IgD-negative memory B cell (primary cell): ENCODE measurements around the gene MEGF6. TPM values are rescaled to one million over a fixed set of nuclear protein-coding genes. Genes with fewer than 3 reads are reported as not detected.
A peak's percentile ranks its signal among the peaks of the same experiment; 100 is the strongest.

Source experiments
- H3K27ac Mint-ChIP-seq, 3 donors: one replicate each; pipeline ENCODE4 v1.8.0; 2020 to 2022; ENCODE audit warnings: mild to moderate bottlenecking in 3 of 3, mixed read lengths in 3 of 3, moderate library complexity in 1 of 3
- H3K27me3 Mint-ChIP-seq: one replicate; pipeline ENCODE4 v1.8.0; 2021; ENCODE audit warnings: mixed read lengths
- H3K36me3 Mint-ChIP-seq: one replicate; pipeline ENCODE4 v1.8.0; 2020; ENCODE audit warnings: mild to moderate bottlenecking, mixed read lengths
- H3K4me1 Mint-ChIP-seq, 3 donors: one replicate each; pipeline ENCODE4 v1.8.0; 2020 to 2022; ENCODE audit warnings: mixed read lengths in 3 of 3, mild to moderate bottlenecking in 1 of 3
- H3K4me3 Mint-ChIP-seq, 4 donors: one replicate each; pipeline ENCODE4 v1.8.0; 2020 to 2022; ENCODE audit warnings: mild to moderate bottlenecking in 4 of 4, mixed read lengths in 4 of 4, moderate library complexity in 3 of 4
- H3K9me3 Mint-ChIP-seq, 3 donors: one replicate each; pipeline ENCODE4 v1.8.0; 2020 to 2021; ENCODE audit warnings: mixed read lengths in 3 of 3, mild to moderate bottlenecking in 1 of 3
- polyA plus RNA-seq: library from polyadenylated mRNA; unstranded; fragments of 300-500 nt; fragmentation: Illumina TruSeq; gene quantifications from one replicate; pipeline ENCODE4 v1.2.3, GENCODE V29; 2021

The MEGF6 gene
- polyA plus RNA-seq, 1 donor from 2014 or later, result 2.3 TPM

DNA sequence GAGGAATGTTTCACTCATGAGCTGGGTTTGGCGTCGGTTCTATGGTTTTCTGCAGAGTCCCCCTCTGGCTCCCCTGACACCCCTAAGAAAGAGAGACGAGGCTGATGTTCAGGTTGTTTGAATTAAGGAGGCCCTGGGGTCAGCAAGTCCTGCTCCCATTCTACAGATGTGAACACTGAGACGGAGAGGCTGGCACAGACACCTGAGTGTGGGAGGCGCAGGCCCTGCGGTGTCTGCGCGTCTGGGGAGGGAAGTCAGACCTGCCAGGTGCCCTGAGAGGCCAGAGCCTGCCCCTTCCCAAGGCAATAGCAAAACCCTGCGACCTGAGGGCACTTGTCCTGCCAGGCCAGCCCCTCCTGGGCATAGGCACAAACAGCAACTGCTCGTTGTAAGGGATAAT lies 47.7 kb downstream of the MEGF6 start:
- Mint-ChIP-seq H3K4me3 (peak overlapping the region in 1 of 4 donors; percentile 12), H3K27ac (no peak overlapping the region), H3K27me3 (peaks cover 2% of the 10 kb centered on the region), H3K36me3 (no peaks in the 10 kb centered on the region), H3K9me3 (no peaks in the 10 kb centered on the region), H3K4me1 (no peaks in the 10 kb centered on the region)

DNA sequence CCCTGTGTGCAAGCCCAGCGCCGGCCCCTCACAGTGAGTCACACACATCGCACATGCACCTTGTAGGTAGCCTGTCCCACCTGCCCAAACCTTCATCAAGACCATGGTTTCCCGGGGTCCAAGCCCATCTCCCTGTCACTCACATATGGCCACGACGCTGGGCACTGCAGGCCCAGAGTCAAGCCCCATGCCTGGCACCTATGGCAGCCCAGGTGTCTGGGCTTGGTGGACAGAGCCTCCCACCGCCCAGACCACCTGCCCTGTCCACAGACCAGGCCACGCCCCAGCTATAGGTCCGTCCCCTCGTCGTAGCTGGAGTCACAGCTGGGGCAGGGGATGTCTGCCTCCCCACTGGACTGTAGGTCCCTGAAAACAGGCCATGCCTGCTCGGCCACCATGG lies 48.2 kb downstream of the MEGF6 start:
- H3K27ac Mint-ChIP-seq, result no peak overlapping the region
- peaks cover 0 to 5% (median 0%) of the 10 kb centered on the region in 3 donors for H3K9me3 Mint-ChIP-seq
- peaks cover 1% of the 10 kb centered on the region for H3K36me3 Mint-ChIP-seq
- no peaks in the 10 kb centered on the region for H3K4me1 Mint-ChIP-seq
- H3K4me3 Mint-ChIP-seq, result no peak overlapping the region
- H3K27me3 Mint-ChIP-seq, result peaks cover 2% of the 10 kb centered on the region

DNA sequence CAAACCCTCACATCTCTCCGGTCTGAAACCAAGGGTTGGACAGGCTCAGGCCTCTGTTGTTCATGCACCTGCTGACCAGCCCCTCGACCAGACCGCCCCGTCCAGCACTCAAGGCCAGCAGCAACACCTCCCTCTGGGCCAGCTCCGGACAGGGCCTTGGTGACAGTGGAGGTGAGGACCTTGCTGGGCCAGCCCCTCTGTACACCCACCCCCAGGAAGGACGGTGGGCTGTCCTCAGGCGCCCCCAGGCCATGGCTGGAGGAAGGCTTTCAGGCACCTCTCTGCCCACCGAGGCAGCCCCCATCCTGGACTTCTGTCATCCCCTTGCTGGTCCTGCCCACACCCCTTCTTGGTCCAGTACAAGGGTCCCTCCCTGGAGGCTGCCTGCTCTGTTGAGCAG lies 48.6 kb downstream of the MEGF6 start:
- peaks cover 0 to 7% (median 0%) of the 10 kb centered on the region in 3 donors for H3K9me3 Mint-ChIP-seq
- H3K4me3 Mint-ChIP-seq, result no peak overlapping the region
- peaks cover 2% of the 10 kb centered on the region for H3K27me3 Mint-ChIP-seq
- H3K36me3 Mint-ChIP-seq, result peaks cover 2% of the 10 kb centered on the region
- H3K4me1 Mint-ChIP-seq, result no peaks in the 10 kb centered on the region
- H3K27ac Mint-ChIP-seq, result no peak overlapping the region

DNA sequence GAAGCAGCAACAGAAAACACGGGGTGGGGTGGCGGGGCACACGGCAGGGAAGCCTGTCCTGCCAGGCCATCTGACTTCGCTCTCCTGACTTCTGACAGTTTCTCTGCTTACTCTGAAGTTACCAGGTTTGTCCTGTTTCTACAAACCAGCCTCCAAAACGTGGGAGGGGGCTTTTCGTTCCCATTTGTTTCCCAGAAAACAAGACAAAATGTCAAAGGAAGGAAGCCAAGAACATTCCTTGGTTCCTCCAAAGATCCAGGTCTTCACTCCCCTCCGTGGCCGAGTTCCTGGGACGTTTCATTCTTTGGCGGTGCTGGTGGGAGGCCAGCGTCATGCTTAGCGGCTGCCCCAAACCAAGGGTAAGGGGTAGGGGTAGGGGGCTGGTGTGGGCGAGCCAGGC lies 49.6 kb downstream of the MEGF6 start:
- H3K4me3 Mint-ChIP-seq, result no peak overlapping the region
- H3K9me3 Mint-ChIP-seq, result peaks cover 0 to 7% (median 0%) of the 10 kb centered on the region in 3 donors
- H3K36me3 Mint-ChIP-seq, result peaks cover 2% of the 10 kb centered on the region
- H3K27ac Mint-ChIP-seq, result no peak overlapping the region
- H3K27me3 Mint-ChIP-seq, result peaks cover 2% of the 10 kb centered on the region
- H3K4me1 Mint-ChIP-seq, result no peaks in the 10 kb centered on the region

DNA sequence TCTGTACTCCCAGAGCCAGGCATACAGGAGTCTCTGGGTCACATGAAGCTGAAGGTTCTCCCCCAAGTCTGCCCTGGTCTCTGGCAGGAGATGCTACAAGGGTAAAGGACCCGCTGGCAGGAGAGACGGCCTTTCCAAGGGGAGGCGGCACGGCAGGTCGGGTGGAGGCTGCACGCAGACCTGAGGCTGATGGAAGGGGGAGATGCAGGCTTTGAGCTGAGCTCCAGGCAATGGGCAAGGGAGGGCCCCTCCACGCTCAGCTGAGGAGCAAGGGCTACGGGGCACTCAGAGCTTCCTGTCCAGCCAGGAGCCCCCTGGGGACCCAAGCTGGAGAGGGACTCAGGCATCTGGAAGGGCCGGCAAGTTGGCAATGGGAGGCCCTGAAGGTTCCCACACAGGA lies 50.3 kb downstream of the MEGF6 start:
- no peak overlapping the region for H3K4me3 Mint-ChIP-seq

DNA sequence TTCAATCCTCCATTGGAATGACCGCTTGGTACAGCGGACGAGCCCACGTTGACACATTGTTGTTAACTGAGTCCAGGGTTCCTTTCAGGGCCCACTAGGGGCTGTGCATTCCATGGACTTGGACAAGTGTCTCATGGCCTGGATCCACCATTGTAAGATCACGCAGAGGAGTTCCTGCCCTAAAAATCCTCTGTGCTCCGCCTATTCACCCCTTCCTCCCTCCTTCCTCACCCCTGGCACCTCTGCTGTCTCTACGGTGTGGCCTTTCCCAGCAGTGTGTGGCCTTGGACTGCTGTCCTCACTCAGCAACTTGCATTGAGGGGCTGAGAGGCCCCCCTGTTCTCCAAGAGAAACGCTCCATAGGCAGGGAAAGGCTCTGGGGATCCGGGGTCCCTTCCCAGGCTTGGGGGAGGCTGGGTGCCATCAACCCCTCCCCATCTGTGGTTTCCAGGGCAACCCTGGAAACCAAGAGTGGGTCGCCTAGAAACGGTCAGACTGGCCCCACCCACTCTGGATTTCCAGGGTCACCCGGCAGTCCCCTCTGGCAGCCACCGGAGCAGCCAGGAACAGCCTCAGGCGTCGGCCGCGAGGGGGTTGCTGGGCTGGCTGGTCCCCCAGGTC lies 50.9 kb downstream of the MEGF6 start:
- peaks cover 2% of the 10 kb centered on the region for H3K27me3 Mint-ChIP-seq
- H3K4me1 Mint-ChIP-seq, result no peaks in the 10 kb centered on the region
- H3K9me3 Mint-ChIP-seq, result peaks cover 0 to 7% (median 0%) of the 10 kb centered on the region in 3 donors
- peaks cover 2% of the 10 kb centered on the region for H3K36me3 Mint-ChIP-seq
- no peak overlapping the region for H3K4me3 Mint-ChIP-seq
- H3K27ac Mint-ChIP-seq, result no peak overlapping the region

More for the DNA sequence above, 50.3 kb downstream of the MEGF6 start:
- H3K27me3 Mint-ChIP-seq, result peaks cover 2% of the 10 kb centered on the region
- H3K4me1 Mint-ChIP-seq, result no peaks in the 10 kb centered on the region
- H3K27ac Mint-ChIP-seq, result no peak overlapping the region
- peaks cover 0 to 7% (median 0%) of the 10 kb centered on the region in 3 donors for H3K9me3 Mint-ChIP-seq
- peaks cover 2% of the 10 kb centered on the region for H3K36me3 Mint-ChIP-seq

DNA sequence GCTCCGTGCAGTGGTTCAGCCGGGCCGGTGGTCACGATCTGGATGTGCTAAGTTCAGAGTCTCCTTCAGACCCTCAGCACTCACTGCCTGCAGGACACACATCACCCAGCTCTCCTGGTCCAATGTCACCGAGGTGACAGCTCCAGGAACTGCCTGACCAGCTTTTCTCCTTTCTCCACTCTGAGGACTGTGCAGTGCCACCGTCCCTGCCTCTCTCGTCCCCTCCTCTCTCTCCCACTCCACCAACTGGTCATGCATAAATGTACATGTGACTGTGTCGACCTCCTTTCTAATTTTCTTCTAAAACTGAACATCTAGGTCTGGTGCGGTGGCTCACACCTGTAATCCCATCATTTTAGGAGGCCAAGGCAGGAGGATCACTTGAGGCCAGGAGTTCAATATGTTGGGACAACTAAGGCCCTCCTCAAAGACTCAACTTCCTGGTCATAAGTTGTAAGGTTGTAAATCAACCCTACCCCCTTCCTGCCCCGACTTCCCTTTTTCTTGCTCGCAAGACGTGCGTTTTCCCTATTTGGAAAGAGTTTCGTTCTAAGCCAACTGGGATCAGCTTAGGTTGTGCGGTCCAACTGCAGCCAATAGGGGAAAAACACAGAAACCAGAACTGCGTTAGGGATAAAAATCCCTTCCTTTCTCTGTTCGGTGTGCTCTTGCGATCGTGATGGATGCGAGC lies 53.1 kb downstream of the MEGF6 start:
- Mint-ChIP-seq H3K27ac (no peak overlapping the region), H3K4me3 (no peak overlapping the region), H3K27me3 (peaks cover 2% of the 10 kb centered on the region), H3K4me1 (no peaks in the 10 kb centered on the region), H3K9me3 (peaks cover 0 to 7% (median 0%) of the 10 kb centered on the region in 3 donors), H3K36me3 (peaks cover 2% of the 10 kb centered on the region)

DNA sequence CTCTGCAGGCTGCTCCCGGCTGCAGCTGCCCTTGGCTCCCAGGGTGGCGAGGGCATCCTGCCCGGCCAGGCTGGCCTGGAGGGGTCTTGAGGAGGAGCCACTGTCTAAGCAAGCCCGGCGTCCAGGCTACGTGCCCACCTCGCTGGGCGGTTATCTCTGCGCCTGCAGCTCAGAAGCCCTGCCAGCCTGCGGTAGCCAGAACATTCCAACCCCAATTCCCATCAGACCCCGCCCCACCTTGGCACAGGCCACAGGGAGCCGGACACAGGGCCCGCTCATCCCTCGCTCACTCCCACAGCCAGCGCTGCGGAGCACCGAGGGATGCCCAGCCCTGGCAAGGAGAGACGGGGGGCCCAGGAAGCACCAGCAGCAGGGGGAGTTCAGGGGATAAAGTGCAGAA lies 53.9 kb downstream of the MEGF6 start:
- H3K36me3 Mint-ChIP-seq, result peaks cover 2% of the 10 kb centered on the region
- peaks cover 0 to 7% (median 0%) of the 10 kb centered on the region in 3 donors for H3K9me3 Mint-ChIP-seq
- H3K27ac Mint-ChIP-seq, result no peak overlapping the region

DNA sequence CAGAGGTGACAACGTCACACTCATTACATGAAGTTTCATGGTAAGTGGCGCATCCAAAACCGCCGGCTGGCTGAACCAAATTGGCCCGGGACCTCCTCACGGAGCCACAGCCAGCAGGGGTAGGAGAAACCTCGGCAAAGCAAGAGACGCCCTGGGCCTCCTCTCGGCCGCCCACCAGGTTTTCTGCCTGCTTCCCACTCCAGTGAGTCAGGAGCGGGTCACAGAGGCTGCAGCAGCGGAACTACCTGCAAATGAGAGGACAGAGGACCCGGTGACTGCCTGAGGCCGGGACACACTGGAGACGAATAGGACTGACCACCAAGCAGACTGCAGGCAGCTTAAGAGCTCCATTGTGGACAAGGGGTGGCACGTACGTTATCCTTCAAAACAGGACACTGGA lies 55.0 kb downstream of the MEGF6 start:
- peaks cover 2% of the 10 kb centered on the region for H3K36me3 Mint-ChIP-seq
- no peak overlapping the region for H3K4me3 Mint-ChIP-seq
- H3K4me1 Mint-ChIP-seq, result no peaks in the 10 kb centered on the region
- no peak overlapping the region for H3K27ac Mint-ChIP-seq
- peaks cover 0 to 7% (median 0%) of the 10 kb centered on the region in 3 donors for H3K9me3 Mint-ChIP-seq
- peaks cover 2% of the 10 kb centered on the region for H3K27me3 Mint-ChIP-seq

More for the DNA sequence above, 53.9 kb downstream of the MEGF6 start:
- H3K27me3 Mint-ChIP-seq, result peaks cover 2% of the 10 kb centered on the region
- no peaks in the 10 kb centered on the region for H3K4me1 Mint-ChIP-seq
- no peak overlapping the region for H3K4me3 Mint-ChIP-seq

DNA sequence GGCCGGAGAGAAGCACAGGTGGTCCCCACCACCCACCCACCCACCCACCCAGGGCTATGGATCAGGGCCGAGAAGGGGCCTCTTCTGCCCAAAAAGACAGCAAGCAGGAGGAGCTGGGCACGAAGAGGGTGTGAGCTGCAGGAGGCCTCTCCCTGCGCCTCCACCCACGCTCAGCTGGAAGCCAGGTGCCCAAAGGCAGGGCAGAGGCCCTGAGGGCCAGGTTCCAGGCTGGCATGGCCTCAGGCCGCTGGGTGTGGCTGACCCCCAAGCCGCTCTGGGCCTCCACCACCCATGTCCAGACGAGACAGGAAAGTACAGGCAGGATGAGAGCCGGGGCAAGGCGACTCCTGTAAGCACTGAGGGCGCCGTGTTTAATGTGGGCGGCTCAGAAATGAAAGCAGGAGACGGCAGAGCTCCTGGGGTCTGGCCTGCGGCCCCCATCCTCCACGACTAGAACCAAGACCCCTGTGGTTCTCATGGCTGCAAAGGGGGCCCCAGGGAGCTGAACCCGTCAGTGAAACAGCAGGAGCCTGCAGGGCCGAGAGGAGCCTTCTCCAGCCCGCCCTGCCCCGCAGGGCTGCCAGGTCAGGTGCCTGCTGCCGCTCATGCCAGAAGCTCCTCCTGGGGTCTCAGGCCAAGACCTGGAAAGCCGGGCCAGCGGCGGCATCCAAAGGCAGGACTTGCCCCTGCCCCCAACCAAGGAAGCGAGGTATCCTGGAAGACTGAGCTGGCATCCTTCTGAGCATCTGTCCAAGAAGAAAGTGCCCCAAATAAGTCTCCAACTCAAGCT lies 56.0 kb downstream of the MEGF6 start:
- no peak overlapping the region for H3K4me3 Mint-ChIP-seq
- peaks cover 0 to 7% (median 0%) of the 10 kb centered on the region in 3 donors for H3K9me3 Mint-ChIP-seq
- no peak overlapping the region for H3K27ac Mint-ChIP-seq
- H3K27me3 Mint-ChIP-seq, result peaks cover 2% of the 10 kb centered on the region
- peaks cover 2% of the 10 kb centered on the region for H3K36me3 Mint-ChIP-seq
- no peaks in the 10 kb centered on the region for H3K4me1 Mint-ChIP-seq

DNA sequence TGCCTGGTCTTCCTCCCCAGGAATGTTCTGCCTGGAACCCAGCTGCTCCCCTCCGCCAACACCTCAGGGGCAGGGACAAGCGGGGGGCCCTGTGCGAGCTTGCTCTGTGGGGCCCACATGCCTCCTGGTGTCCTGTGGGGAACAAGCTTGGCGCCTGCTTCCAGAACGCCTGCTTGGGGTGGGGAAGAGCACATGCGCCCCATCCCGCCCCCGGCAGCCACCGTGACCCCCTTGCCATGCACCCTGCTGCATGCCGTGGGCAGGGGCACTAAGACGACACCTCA lies 57.4 kb downstream of the MEGF6 start:
- H3K4me1 Mint-ChIP-seq, result no peaks in the 10 kb centered on the region
- peaks cover 2% of the 10 kb centered on the region for H3K36me3 Mint-ChIP-seq
- peaks cover 5% of the 10 kb centered on the region for H3K27me3 Mint-ChIP-seq
- peaks cover 0 to 7% (median 0%) of the 10 kb centered on the region in 3 donors for H3K9me3 Mint-ChIP-seq
- H3K27ac Mint-ChIP-seq, result no peak overlapping the region
- H3K4me3 Mint-ChIP-seq, result no peak overlapping the region

DNA sequence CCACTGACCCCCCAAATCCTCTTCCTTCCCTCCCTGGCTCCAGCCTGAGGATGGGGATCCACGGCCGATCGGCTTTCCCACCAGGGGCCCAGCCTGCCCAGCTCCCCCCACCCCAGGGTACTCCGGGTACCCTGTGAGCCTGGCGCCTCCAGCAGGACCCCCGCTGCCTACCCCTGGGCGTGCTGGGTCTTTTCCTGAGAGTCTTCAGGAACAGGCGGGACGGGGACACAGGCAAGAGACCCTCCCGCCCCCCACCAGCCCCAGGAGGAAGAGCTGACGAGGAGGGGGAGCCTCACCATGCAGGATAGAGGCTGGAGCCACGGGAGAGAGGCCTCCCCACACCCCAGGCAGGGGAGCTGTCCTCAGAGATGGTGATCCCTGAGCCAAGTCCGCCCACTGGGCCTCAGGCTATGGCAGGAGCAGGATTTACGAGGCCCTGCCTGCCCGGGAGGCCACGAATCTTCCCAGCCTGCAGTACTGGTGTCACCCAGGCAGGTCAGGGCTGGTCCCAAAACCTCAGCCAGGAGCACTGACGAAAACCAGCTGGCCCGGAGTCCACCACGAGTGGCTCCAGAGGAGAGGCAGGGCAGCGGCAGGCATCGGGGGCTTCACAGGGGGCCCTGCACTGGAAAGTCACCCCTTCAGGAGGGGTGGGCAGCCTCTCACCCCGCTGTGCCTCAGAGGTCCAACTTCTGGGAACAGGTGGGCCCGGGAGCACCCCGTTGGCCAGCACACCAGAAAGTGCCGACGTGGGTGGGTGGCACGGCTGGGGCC lies 58.0 kb downstream of the MEGF6 start:
- Mint-ChIP-seq H3K27ac (no peak overlapping the region), H3K9me3 (peaks cover 0 to 4% (median 0%) of the 10 kb centered on the region in 3 donors), H3K27me3 (peaks cover 5% of the 10 kb centered on the region), H3K4me3 (no peak overlapping the region), H3K4me1 (no peaks in the 10 kb centered on the region), H3K36me3 (peaks cover 2% of the 10 kb centered on the region)

DNA sequence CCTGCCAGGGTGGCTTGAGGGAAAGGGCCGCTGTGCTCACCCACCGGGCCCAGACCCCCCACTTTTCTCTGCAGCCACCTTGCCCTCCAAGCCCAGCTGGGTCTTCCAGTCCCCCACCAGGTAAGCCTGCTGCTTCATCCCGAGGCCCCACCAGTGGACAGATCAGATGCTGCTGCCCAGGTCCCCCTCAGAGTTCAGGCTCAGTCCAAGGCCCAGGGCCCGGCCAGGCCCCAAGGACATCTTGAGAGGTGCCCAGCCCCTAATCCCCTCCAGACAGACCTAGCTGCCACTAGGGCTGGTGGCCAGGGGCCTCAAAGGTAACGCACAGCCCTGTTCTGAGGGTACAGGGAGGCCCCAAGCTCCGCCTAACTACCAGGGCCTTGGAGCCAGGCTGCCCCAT lies 58.6 kb downstream of the MEGF6 start:
- no peak overlapping the region for H3K4me3 Mint-ChIP-seq
- H3K27me3 Mint-ChIP-seq, result peaks cover 5% of the 10 kb centered on the region
- no peaks in the 10 kb centered on the region for H3K4me1 Mint-ChIP-seq
- no peaks in the 10 kb centered on the region for H3K36me3 Mint-ChIP-seq
- no peaks in the 10 kb centered on the region for H3K9me3 Mint-ChIP-seq
- H3K27ac Mint-ChIP-seq, result no peak overlapping the region

DNA sequence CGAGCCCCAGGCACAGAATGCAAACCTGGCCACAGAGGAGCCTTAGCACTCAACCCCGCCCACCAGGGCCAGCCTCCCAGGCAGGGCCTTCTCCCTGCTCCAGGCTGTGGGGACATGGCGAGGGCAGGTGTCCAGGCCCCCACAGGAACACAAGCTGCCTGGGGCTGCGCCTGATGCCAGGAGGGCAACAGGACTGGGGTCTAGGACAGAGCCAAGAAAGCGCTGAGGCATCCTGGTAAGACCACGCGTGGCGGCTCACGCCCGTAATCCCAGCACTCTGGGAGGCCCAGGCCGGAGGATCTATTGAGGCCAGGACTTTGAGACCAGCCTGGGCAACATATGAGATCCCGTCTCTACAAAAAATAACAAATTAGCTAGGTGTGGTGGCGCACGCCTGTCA lies 59.1 kb downstream of the MEGF6 start:
- no peak overlapping the region for H3K4me3 Mint-ChIP-seq
- no peaks in the 10 kb centered on the region for H3K36me3 Mint-ChIP-seq
- H3K27ac Mint-ChIP-seq, result no peak overlapping the region
- H3K27me3 Mint-ChIP-seq, result peaks cover 5% of the 10 kb centered on the region
- H3K9me3 Mint-ChIP-seq, result no peaks in the 10 kb centered on the region
- H3K4me1 Mint-ChIP-seq, result no peaks in the 10 kb centered on the region

DNA sequence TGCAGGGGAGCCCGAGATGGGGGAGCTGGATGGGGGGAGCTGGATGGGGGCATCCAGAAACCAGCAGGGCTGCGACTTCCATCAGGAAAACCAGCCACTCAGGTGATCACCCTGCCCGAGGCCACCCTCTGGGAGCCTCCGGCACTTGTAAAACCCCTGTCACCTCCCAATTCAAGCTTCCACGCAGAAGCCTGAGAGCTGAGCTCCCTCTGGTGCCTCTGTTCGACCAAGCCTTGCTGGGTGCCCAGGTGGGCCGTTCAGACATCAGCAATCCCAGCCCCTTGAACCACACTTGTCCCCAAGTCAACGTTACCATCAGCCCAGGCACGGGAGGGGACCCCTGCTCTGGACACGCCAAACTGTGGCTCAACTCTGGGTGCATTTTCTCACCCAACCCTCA lies 59.6 kb downstream of the MEGF6 start:
- Mint-ChIP-seq H3K9me3 (no peaks in the 10 kb centered on the region), H3K36me3 (no peaks in the 10 kb centered on the region), H3K4me1 (no peaks in the 10 kb centered on the region), H3K4me3 (no peak overlapping the region), H3K27me3 (peaks cover 5% of the 10 kb centered on the region), H3K27ac (no peak overlapping the region)
